Skin of body (tissue), 1 donor: Measurements from ENCODE around the gene CAPNS1. TPM values are rescaled to one million over a fixed set of nuclear protein-coding genes. Genes with fewer than 3 reads are reported as not detected.

Experiments
- total RNA-seq: library from RNA; depleted of rRNA; stranded (reverse); fragments of >200 nt; gene quantifications from one replicate; pipeline ENCODE4 v1.2.3, GENCODE V29; 2014

Gene CAPNS1
- total RNA-seq, 1 donor from 2014 or later, result 141 TPM

Other genes with a start within 250 kb of the CAPNS1 start
- gene NFKBID, start 239.5 kb upstream of the CAPNS1 start, total RNA-seq, result 12.0 TPM
- gene HCST, start 237.5 kb upstream of the CAPNS1 start, total RNA-seq, result 2.7 TPM
- 14.1 TPM for gene TYROBP, start 231.8 kb upstream of the CAPNS1 start, total RNA-seq
- gene LRFN3, start 203.7 kb upstream of the CAPNS1 start, total RNA-seq, result 2.8 TPM
- 11.2 TPM for gene SDHAF1, start 144.9 kb upstream of the CAPNS1 start, total RNA-seq
- gene SYNE4, start 131.3 kb upstream of the CAPNS1 start, total RNA-seq, result not detected
- 9.2 TPM for gene ALKBH6, start 125.9 kb upstream of the CAPNS1 start, total RNA-seq
- 4.2 TPM for gene CLIP3, start 107.2 kb upstream of the CAPNS1 start, total RNA-seq
- 2.3 TPM for gene THAP8, start 85.8 kb upstream of the CAPNS1 start, total RNA-seq
- gene WDR62, start 85.2 kb upstream of the CAPNS1 start, total RNA-seq, result 2.5 TPM
- gene OVOL3, start 28.9 kb upstream of the CAPNS1 start, total RNA-seq, result not detected
- 64.2 TPM for gene POLR2I, start 25.2 kb upstream of the CAPNS1 start, total RNA-seq
- 57.9 TPM for gene TBCB, start 24.6 kb upstream of the CAPNS1 start, total RNA-seq
- gene COX7A1, start 12.4 kb downstream of the CAPNS1 start, total RNA-seq, result 43.5 TPM
- 8.2 TPM for gene ZNF565, start 74.6 kb downstream of the CAPNS1 start, total RNA-seq
- gene ZNF146, start 75.0 kb downstream of the CAPNS1 start, total RNA-seq, result 89.4 TPM
- gene ZFP14, start 239.1 kb downstream of the CAPNS1 start, total RNA-seq, result 11.7 TPM